Heart left ventricle (tissue), 13 donors: ENCODE results near the gene C4B.
"Not testable (repeated sequence)": the region's sequence is repeated elsewhere in the genome, so short reads cannot be mapped to it uniquely, and the experiment has no call there.

Experiments
- POLR2A ChIP-seq, 2 donors: fragments of 450-650 bp; IDR thresholded peaks; one replicate each; pipeline ENCODE4 v1.6.1; 2017; ENCODE audit warnings: antibody characterized with exemption in 2 of 2, mild to moderate bottlenecking in 2 of 2, moderate library complexity in 2 of 2
- TF ChIP-seq, protein P1 (sequence below), 12 donors: fragments of 200-600 bp; sonication (generic) in 4 of 12; IDR thresholded peaks; one replicate each; pipeline versions ENCODE4 v1.5.0 to v1.8.0; 2018 to 2022; ENCODE audit warnings: antibody characterized with exemption in 12 of 12, mild to moderate bottlenecking in 5 of 12
- donor health status: ischemic (EF 13 %, LVEDD 7.1; RV severe dilation, severe dysfunction).
- donor health status: DM: no; HTN: yes; CAD: no.
- donor health status: DM: no; HTN: no; CAD: no.
- donor health status: ischemic (EF 25% LVEDD 6.9; RV normal size, moderate dysfunction).
- donor health status: ischemic (EF 25% LVEDD 5.7; RV mildly dilated, moderate dysfunction).
- donor health status: ischemic (EF 35%, LVEDD 5.7; RV mildly dilated, moderate dysfunction).
- donor health status: nonischemic (EF 11% LVEDD 7.7; RV severe dilation, severe dysfunction).
- donor health status: DM: yes; HTN: yes; CAD: no.
- donor health status: PGD.
- donor health status: ischemic (EF 29% LVEDD 5.4; RV normal size, mild dysfunction).
- donor health status: nonischemic (EF 23%, LVEDD 6.1; RV moderate dilation, normal function).

DNA sequence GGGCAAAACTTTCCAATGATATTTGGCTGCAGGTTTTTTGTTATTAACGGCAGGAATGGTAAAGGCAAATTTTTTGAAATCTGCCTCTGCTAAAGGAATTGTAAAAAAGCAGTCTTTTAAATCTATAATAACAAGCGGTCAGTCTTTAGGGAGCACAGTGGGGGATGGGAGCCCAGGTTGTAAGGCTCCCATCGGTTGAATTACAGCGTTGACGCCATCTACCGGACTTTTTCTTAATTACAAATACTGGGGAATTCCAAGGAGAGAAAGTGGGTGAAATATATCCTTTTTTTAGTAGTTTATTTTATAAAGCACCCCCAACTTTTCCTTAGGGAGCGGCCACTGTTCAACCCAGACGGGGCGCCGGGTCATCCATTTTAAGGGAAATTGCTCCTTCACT lies 7.5 kb downstream of the C4B start:
- TF ChIP-seq, protein P1, sequence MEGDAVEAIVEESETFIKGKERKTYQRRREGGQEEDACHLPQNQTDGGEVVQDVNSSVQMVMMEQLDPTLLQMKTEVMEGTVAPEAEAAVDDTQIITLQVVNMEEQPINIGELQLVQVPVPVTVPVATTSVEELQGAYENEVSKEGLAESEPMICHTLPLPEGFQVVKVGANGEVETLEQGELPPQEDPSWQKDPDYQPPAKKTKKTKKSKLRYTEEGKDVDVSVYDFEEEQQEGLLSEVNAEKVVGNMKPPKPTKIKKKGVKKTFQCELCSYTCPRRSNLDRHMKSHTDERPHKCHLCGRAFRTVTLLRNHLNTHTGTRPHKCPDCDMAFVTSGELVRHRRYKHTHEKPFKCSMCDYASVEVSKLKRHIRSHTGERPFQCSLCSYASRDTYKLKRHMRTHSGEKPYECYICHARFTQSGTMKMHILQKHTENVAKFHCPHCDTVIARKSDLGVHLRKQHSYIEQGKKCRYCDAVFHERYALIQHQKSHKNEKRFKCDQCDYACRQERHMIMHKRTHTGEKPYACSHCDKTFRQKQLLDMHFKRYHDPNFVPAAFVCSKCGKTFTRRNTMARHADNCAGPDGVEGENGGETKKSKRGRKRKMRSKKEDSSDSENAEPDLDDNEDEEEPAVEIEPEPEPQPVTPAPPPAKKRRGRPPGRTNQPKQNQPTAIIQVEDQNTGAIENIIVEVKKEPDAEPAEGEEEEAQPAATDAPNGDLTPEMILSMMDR (IDR thresholded peaks at IDR 0.05) = not testable (repeated sequence)
- not testable (repeated sequence) for TF ChIP-seq POLR2A (IDR thresholded peaks at IDR 0.05)
